ENCODE results near the gene RASL10A.

DNA sequence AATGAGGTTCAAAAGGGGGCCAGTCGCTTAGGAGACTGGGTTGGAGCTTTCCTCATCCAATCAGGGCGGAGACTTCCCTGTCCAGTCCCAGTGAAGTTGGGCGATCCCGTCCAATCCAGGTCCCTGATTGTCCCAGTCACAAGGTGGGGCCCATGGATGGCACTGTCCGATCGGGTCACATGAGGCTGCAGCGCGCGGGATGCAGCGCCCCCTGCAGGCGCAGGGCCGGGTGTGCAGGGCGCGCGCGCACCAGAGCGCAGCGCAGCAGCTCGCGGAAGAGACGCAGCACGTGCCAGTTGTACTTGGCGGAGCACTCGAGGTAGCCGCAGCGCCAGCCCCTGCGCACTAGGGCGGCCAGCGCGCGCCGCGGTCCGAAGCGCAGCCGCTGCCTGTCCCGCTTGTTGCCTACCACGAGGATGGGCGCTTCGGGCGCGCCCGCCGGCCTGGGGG is 2.3 kb downstream of the RASL10A start:
- TF ChIP-seq CTCF (conservative IDR thresholded peaks at IDR 0.05): no peak; the same call in 1 of the 2 replicates
- no peak for TF ChIP-seq EZH2 (IDR thresholded peaks at IDR 0.05; ENCODE audit: low read depth)

Data from PC-9 (cell line).